Suprapubic skin (tissue), 4 donors: Measurements from ENCODE around the gene NDUFV2. TPM values are rescaled to one million over a fixed set of nuclear protein-coding genes. Genes with fewer than 3 reads are reported as not detected.
"Not testable (repeated sequence)": the region's sequence is repeated elsewhere in the genome, so short reads cannot be mapped to it uniquely, and the experiment has no call there.

ENCODE experiments used
- DNase-seq, 2 donors: peaks; one replicate each; pipeline ENCODE4 v3.0.0-alpha.2; 2019; ENCODE audit warnings: low spot score in 2 of 2
- H3K27ac ChIP-seq: fragments of 200-600 bp; sonication (generic); one replicate; pipeline ENCODE4 v1.5.1; 2019
- H3K27me3 ChIP-seq: fragments of 200-600 bp; sonication (generic); one replicate; pipeline ENCODE4 v1.5.1; 2019
- H3K36me3 ChIP-seq: fragments of 200-600 bp; sonication (generic); one replicate; pipeline ENCODE4 v1.5.1; 2019
- H3K4me1 ChIP-seq: fragments of 200-600 bp; sonication (generic); one replicate; pipeline ENCODE4 v1.5.1; 2019
- H3K4me3 ChIP-seq: fragments of 200-600 bp; sonication (generic); one replicate; pipeline ENCODE4 v1.5.1; 2019; ENCODE audit warnings: mild to moderate bottlenecking
- H3K9me3 ChIP-seq: fragments of 200-600 bp; sonication (generic); one replicate; pipeline ENCODE4 v1.5.1; 2019
- EP300 ChIP-seq: sonication (generic); formaldehyde crosslinking; IDR thresholded peaks from one replicate; pipeline ENCODE4 v1.6.1; 2017; ENCODE audit warnings: antibody characterized with exemption
- POLR2A ChIP-seq, 2 donors: fragments of 450-650 bp; IDR thresholded peaks; one replicate each; pipeline ENCODE4 v1.6.1; 2017; ENCODE audit warnings: antibody characterized with exemption in 2 of 2, mild to moderate bottlenecking in 2 of 2, moderate library complexity in 2 of 2
- POLR2AphosphoS5 ChIP-seq, 3 donors: sonication (generic); formaldehyde crosslinking; IDR thresholded peaks; one replicate each; pipeline ENCODE4 v1.6.1; 2017; ENCODE audit warnings: antibody characterized with exemption in 3 of 3
- WGBS: methylation state at CpG from one replicate; pipeline ENCODE4 v1.1.5; 2018; 5-methylcytosine and 5-hydroxymethylcytosine counted together
- total RNA-seq, 4 donors: library from RNA; depleted of rRNA; stranded (reverse); fragments of >200 nt; gene quantifications; one replicate each; pipeline ENCODE4 v1.1.0, GENCODE V29; 2016
- TF ChIP-seq, protein P1 (sequence below), 2 donors: fragments of 200-600 bp in 1 of 2; fragments of 450-650 bp in 1 of 2; sonication (generic) in 1 of 2; IDR thresholded peaks; one replicate each; pipeline ENCODE4 v1.5.1; 2016 to 2019; ENCODE audit warnings: antibody characterized with exemption in 2 of 2, mild to moderate bottlenecking in 1 of 2, moderate library complexity in 1 of 2

Gene NDUFV2
- total RNA-seq, 4 donors from 2014 or later = 107 to 137 (median 124) TPM

DNA sequence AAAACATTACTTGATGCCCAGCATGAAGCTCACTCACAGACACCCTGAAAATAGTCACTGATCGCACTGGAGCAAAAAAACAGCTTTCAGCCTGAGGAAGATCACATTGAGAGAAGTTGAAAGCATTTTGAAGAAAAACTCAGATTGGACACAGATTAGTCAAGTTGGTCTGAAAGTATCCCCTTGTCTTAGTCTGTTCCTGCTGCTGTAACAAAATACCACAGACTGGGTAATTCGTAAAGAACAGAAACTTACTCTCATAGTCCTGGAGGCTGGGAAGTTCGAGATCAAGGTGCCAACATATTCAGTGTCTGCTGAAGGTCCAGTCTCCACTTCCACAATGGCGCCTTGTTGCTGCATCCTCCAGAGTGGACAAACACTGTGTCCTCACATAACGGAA is 14.2 kb upstream of the NDUFV2 start:
- WGBS = 97% methylated on average over 5 of the region's 5 CpGs
- no peaks in the 10 kb centered on the region for H3K4me1 ChIP-seq
- H3K27me3 ChIP-seq = no peaks in the 10 kb centered on the region
- DNase-seq = no peak
- H3K9me3 ChIP-seq = no peaks in the 10 kb centered on the region
- H3K36me3 ChIP-seq = no peaks in the 10 kb centered on the region
- TF ChIP-seq, protein P1, sequence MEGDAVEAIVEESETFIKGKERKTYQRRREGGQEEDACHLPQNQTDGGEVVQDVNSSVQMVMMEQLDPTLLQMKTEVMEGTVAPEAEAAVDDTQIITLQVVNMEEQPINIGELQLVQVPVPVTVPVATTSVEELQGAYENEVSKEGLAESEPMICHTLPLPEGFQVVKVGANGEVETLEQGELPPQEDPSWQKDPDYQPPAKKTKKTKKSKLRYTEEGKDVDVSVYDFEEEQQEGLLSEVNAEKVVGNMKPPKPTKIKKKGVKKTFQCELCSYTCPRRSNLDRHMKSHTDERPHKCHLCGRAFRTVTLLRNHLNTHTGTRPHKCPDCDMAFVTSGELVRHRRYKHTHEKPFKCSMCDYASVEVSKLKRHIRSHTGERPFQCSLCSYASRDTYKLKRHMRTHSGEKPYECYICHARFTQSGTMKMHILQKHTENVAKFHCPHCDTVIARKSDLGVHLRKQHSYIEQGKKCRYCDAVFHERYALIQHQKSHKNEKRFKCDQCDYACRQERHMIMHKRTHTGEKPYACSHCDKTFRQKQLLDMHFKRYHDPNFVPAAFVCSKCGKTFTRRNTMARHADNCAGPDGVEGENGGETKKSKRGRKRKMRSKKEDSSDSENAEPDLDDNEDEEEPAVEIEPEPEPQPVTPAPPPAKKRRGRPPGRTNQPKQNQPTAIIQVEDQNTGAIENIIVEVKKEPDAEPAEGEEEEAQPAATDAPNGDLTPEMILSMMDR (IDR thresholded peaks at IDR 0.05) = no peak
- no peak overlapping the region for H3K27ac ChIP-seq
- H3K4me3 ChIP-seq = no peak overlapping the region

DNA sequence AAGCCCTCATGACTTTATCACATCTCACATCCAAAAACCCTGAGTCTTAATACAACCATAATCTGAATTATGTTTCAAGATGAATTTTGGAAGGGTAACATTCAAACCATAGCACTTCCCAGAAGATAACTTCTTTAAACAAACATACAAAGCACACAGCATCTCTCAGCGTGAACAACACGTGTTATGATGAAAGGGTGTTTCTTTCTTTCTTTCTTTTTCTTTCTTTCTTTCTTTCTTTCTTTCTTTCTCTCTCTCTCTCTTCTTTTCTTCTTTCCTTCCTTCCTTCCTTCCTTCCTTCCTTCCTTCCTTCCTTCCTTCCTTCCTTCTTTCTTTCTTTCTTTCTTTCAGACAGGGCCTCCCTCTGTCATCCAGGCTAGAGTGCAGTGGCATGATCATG is 13.8 kb upstream of the NDUFV2 start:
- H3K36me3 ChIP-seq, H3K4me3 ChIP-seq, H3K27me3 ChIP-seq, DNase-seq, H3K4me1 ChIP-seq, H3K27ac ChIP-seq, H3K9me3 ChIP-seq: not testable (repeated sequence)
- 98% methylated on average over 2 of the region's 2 CpGs for WGBS

DNA sequence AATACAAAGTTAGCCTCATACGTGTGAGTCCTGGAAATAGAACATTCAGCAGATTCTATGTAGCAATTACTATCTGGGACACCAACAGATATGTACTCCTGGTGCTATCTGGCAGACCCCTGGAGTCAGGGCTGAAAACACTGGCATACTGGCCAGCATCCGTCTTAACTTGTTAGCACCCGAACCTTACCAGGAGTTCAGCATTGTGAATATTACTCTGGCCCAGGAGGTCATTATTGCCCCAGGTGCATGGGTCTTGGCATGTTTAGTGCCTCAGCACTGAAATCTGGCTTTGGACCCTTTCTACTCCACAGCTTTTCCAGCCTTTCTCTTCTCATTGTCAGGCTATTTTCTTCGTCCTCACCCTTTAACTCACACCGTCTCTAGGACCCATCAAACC is 11.9 kb upstream of the NDUFV2 start:
- H3K4me1 ChIP-seq = no peaks in the 10 kb centered on the region
- no peak overlapping the region for H3K4me3 ChIP-seq
- H3K27ac ChIP-seq = no peak overlapping the region
- no peaks in the 10 kb centered on the region for H3K36me3 ChIP-seq
- 92% methylated on average over 5 of the region's 5 CpGs for WGBS
- no peaks in the 10 kb centered on the region for H3K9me3 ChIP-seq
- no peaks in the 10 kb centered on the region for H3K27me3 ChIP-seq
- DNase-seq = no peak
- no peak for TF ChIP-seq POLR2A (IDR thresholded peaks at IDR 0.05)
- no peak for TF ChIP-seq EP300
- TF ChIP-seq, protein P1 (IDR thresholded peaks at IDR 0.05) = no peak
- no peak for TF ChIP-seq POLR2AphosphoS5 (IDR thresholded peaks at IDR 0.05)

DNA sequence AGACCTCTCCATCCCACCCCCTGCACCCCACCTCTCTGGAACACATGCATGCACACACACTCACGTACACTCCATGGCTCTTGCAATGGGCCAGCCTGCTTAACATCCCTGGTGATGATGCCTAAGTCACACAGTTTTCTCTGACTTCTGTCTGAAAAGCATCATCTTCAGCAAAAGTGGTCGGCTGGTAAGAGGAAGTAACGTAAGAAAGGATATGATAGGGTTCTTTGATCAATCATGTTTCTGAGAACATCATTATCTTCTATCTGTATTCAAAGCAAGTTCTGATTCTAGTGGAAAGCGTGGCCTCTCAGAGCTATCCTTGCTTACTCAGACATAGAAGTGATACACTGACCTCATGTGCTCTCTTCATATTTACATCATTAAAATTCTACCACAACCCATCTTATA is 11.4 kb upstream of the NDUFV2 start:
- no peak for DNase-seq
- Histone ChIP-seq H3K9me3 (no peaks in the 10 kb centered on the region), H3K27ac (no peak overlapping the region), H3K4me1 (peaks cover 2% of the 10 kb centered on the region), H3K4me3 (no peak overlapping the region), H3K27me3 (no peaks in the 10 kb centered on the region), H3K36me3 (no peaks in the 10 kb centered on the region)
- WGBS = 81% methylated on average over 4 of the region's 4 CpGs
- no peak for TF ChIP-seq EP300
- TF ChIP-seq, protein P1 (IDR thresholded peaks at IDR 0.05) = no peak
- no peak for TF ChIP-seq POLR2A (IDR thresholded peaks at IDR 0.05)
- TF ChIP-seq POLR2AphosphoS5 (IDR thresholded peaks at IDR 0.05) = no peak

DNA sequence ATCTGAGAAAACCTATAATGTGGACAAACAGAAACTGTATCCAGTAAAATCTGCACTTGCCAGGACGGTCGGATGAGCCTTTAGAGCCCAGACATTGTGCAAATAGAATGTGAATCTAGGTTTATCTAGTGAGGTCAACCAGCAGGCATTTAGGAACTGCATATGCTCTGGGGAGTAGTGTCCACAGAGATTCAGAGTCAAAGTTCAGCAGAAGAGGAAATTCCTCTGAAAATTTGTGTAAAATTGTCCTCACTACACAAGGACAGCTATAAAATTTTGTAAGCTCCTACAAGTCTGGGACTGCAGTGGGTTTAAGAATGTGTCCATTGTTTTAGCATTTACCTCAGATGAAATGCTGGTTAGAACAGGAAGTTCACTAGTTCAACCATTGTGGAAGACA is 9.8 kb upstream of the NDUFV2 start:
- no peak for TF ChIP-seq POLR2AphosphoS5 (IDR thresholded peaks at IDR 0.05)
- TF ChIP-seq POLR2A (IDR thresholded peaks at IDR 0.05) = no peak
- no peak for TF ChIP-seq EP300
- TF ChIP-seq, protein P1 (IDR thresholded peaks at IDR 0.05) = no peak
- H3K36me3 ChIP-seq = no peaks in the 10 kb centered on the region
- H3K4me3 ChIP-seq = no peak overlapping the region
- H3K27ac ChIP-seq = no peak overlapping the region
- no peak for DNase-seq
- no peaks in the 10 kb centered on the region for H3K9me3 ChIP-seq
- H3K4me1 ChIP-seq = peaks cover 2% of the 10 kb centered on the region
- H3K27me3 ChIP-seq = no peaks in the 10 kb centered on the region
- WGBS = 70% methylated on average over 2 of the region's 2 CpGs

DNA sequence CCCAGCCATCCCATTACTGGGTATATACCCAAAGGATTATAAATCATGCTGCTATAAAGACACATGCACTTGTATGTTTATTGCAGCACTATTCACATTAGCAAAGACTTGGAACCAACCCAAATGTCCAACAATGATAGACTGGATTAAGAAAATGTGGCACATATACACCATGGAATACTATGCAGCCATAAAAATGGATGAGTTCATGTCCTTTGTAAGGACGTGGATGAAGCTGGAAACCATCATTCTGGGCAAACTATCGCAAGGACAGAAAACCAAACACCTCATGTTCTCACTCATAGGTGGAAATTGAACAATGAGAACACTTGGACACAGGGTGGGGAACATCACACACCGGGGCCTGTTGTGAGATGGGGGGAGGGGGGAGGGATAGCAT is 9.4 kb upstream of the NDUFV2 start:
- H3K27ac ChIP-seq, H3K27me3 ChIP-seq, DNase-seq, H3K4me3 ChIP-seq, H3K36me3 ChIP-seq, H3K9me3 ChIP-seq, H3K4me1 ChIP-seq: not testable (repeated sequence)
- 90% methylated on average over 3 of the region's 3 CpGs for WGBS
